ENCODE results near the gene KIF6.

KIF6 gene

DNA sequence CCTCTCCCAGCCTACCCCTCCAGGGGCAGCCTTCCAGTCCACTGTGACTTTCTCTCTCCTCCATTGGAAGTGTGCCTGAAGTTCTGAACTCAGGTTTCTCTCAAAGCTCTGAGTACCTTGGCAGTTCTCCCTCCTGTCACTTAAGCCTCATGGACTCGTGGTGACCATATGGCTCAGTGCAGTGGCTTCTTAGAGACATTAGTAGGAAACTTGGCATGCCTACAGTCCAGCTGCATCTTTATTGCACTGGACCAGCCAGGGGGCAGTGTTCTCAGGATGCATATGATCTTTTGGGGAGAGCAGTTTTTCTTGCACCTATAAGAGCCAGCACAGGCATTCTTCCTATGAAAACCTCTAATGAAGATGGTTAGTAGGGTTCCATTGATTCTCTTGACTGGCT lies 355.2 kb downstream of the KIF6 start:
- Histone ChIP-seq H3K79me2 (ENCODE audit: low read length) (no peaks in the 10 kb centered on the region), H3K9me2 (replicated peaks; ENCODE audit: insufficient read depth, low read length) (no peaks in the 10 kb centered on the region), H3K9ac (ENCODE audit: low read length) (no peak overlapping the region), H2AFZ (ENCODE audit: low read length) (no peak overlapping the region), H3K4me2 (ENCODE audit: low read depth, low read length) (no peak overlapping the region), H3K27me3 (replicated peaks; ENCODE audit: insufficient read depth, low read length) (no peaks in the 10 kb centered on the region), H4K20me1 (ENCODE audit: insufficient read depth, low read length) (no peaks in the 10 kb centered on the region), H3K27ac (ENCODE audit: low read length) (no peak overlapping the region), H3K4me1 (ENCODE audit: low read length) (no peaks in the 10 kb centered on the region), H3K4me3 (ENCODE audit: low read length) (no peak overlapping the region), H3F3A (ENCODE audit: insufficient read depth, low read length) (no peaks in the 10 kb centered on the region), H3K9me3 (replicated peaks; ENCODE audit: insufficient read depth, low read length) (no peaks in the 10 kb centered on the region), H3K36me3 (replicated peaks; ENCODE audit: insufficient read depth, low read length) (no peaks in the 10 kb centered on the region)
- no peak for DNase-seq
- TF ChIP-seq, protein P1, sequence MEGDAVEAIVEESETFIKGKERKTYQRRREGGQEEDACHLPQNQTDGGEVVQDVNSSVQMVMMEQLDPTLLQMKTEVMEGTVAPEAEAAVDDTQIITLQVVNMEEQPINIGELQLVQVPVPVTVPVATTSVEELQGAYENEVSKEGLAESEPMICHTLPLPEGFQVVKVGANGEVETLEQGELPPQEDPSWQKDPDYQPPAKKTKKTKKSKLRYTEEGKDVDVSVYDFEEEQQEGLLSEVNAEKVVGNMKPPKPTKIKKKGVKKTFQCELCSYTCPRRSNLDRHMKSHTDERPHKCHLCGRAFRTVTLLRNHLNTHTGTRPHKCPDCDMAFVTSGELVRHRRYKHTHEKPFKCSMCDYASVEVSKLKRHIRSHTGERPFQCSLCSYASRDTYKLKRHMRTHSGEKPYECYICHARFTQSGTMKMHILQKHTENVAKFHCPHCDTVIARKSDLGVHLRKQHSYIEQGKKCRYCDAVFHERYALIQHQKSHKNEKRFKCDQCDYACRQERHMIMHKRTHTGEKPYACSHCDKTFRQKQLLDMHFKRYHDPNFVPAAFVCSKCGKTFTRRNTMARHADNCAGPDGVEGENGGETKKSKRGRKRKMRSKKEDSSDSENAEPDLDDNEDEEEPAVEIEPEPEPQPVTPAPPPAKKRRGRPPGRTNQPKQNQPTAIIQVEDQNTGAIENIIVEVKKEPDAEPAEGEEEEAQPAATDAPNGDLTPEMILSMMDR (IDR thresholded peaks at IDR 0.05; ENCODE audit: low read length), result 0 out of 2 replicates have a peak, but pooled peaks have one; percentile 3
- TF ChIP-seq EZH2phosphoT487 (IDR thresholded peaks at IDR 0.05; ENCODE audit: low read length), result no peak

DNA sequence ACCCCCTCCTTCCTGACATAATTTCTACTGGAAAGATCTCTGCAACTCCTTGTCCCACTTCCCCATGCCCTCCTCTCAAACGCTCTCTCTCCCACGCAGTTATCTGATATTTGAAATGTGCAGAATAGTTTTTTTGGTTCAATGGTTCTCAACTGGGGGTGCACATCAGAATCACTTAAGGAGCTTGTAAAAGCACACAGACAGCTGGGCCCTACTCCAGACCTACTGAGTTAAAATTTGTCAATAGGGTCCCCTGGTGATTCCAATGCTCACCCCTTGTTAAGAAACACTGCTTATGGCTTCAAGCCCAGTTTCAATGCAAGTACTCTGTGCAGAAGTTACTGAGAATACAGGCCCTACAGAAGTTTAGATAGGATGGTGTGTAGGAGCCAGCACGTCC lies 357.5 kb downstream of the KIF6 start:
- no peaks in the 10 kb centered on the region for H3K79me2 ChIP-seq (ENCODE audit: low read length)
- H3K9me3 ChIP-seq (replicated peaks; ENCODE audit: insufficient read depth, low read length), result no peaks in the 10 kb centered on the region
- TF ChIP-seq, protein P1 (IDR thresholded peaks at IDR 0.05; ENCODE audit: low read length), result no peak
- no peak for TF ChIP-seq EZH2 (optimal IDR thresholded peaks at IDR 0.05; ENCODE audit: low read depth, low read length)
- TF ChIP-seq EZH2phosphoT487 (IDR thresholded peaks at IDR 0.05; ENCODE audit: low read length), result no peak
- no peaks in the 10 kb centered on the region for H3K27me3 ChIP-seq (replicated peaks; ENCODE audit: insufficient read depth, low read length)
- H2AFZ ChIP-seq (ENCODE audit: low read length), result no peak overlapping the region
- no peaks in the 10 kb centered on the region for H3K9me2 ChIP-seq (replicated peaks; ENCODE audit: insufficient read depth, low read length)
- no peaks in the 10 kb centered on the region for H4K20me1 ChIP-seq (ENCODE audit: insufficient read depth, low read length)
- DNase-seq, result no peak
- no peak overlapping the region for H3K4me2 ChIP-seq (ENCODE audit: low read depth, low read length)
- H3K9ac ChIP-seq (ENCODE audit: low read length), result no peak overlapping the region
- H3K27ac ChIP-seq (ENCODE audit: low read length), result no peak overlapping the region
- H3F3A ChIP-seq (ENCODE audit: insufficient read depth, low read length), result no peaks in the 10 kb centered on the region
- H3K4me3 ChIP-seq (ENCODE audit: low read length), result no peak overlapping the region
- H3K36me3 ChIP-seq (replicated peaks; ENCODE audit: insufficient read depth, low read length), result no peaks in the 10 kb centered on the region
- H3K4me1 ChIP-seq (ENCODE audit: low read length), result no peaks in the 10 kb centered on the region

DNA sequence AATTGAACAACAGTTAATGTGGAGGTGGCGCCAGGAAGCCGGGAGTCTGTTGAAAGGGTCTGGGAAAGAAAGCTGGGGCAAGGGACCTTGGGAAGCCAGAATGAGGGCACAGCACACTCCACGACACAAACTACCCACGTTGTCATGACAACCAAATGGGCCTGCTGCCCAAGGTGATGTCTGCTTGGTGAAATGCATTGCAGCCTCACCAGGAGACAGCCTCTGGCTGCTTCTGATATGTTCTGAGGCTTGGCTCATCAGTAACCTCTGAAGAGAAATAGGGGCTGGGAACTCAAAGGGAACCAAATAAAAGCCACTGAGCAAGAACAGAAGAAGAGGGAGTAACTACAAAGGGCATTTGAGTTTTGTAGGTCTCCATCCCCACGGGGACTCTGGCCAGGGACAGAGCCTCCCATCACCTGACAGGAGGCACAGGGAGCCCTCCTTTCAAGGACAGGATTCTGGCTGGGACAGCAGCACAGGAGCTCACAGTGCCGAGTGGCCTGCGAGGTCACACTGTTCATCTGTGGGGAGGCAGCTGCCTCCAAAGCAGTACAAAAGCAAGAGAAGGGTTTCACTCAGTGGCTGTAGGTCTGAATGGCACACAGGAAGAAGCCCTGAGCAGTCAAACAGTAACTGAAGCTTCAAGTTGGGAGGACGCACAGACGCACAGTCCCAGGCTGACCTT lies 358.1 kb downstream of the KIF6 start:
- Histone ChIP-seq H3K79me2 (ENCODE audit: low read length) (no peaks in the 10 kb centered on the region), H3K9me2 (replicated peaks; ENCODE audit: insufficient read depth, low read length) (no peaks in the 10 kb centered on the region), H3K36me3 (replicated peaks; ENCODE audit: insufficient read depth, low read length) (no peaks in the 10 kb centered on the region), H3K9me3 (replicated peaks; ENCODE audit: insufficient read depth, low read length) (no peaks in the 10 kb centered on the region), H3K4me1 (ENCODE audit: low read length) (no peaks in the 10 kb centered on the region), H3K4me2 (ENCODE audit: low read depth, low read length) (no peak overlapping the region), H3F3A (ENCODE audit: insufficient read depth, low read length) (no peaks in the 10 kb centered on the region), H3K27me3 (replicated peaks; ENCODE audit: insufficient read depth, low read length) (no peaks in the 10 kb centered on the region), H4K20me1 (ENCODE audit: insufficient read depth, low read length) (no peaks in the 10 kb centered on the region), H2AFZ (ENCODE audit: low read length) (no peak overlapping the region), H3K27ac (ENCODE audit: low read length) (no peak overlapping the region), H3K9ac (ENCODE audit: low read length) (no peak overlapping the region), H3K4me3 (ENCODE audit: low read length) (no peak overlapping the region)
- no peak for DNase-seq
- TF ChIP-seq EZH2phosphoT487 (IDR thresholded peaks at IDR 0.05; ENCODE audit: low read length), result no peak
- TF ChIP-seq EZH2 (optimal IDR thresholded peaks at IDR 0.05; ENCODE audit: low read depth, low read length), result no peak
- TF ChIP-seq, protein P1 (IDR thresholded peaks at IDR 0.05; ENCODE audit: low read length), result no peak
